ENCODE results near the gene PARD3B.
A peak's percentile ranks its signal among the peaks of the same experiment; 100 is the strongest.

The PARD3B gene

GRCh38 chr2:204672772-204673171, 127.5 kb downstream of the PARD3B start:
- TF ChIP-seq CTCF (conservative IDR thresholded peaks at IDR 0.05; ENCODE audit: low read depth, low read length) = no peak
- H3K4me3 ChIP-seq (ENCODE audit: low read length) = no peak overlapping the region
- no peak for DNase-seq (ENCODE audit: low read depth)

GRCh38 chr2:204673877-204674276, 128.6 kb downstream of the PARD3B start:
- TF ChIP-seq CTCF (conservative IDR thresholded peaks at IDR 0.05; ENCODE audit: low read depth, low read length) = no peak
- DNase-seq (ENCODE audit: low read depth) = no peak
- no peak overlapping the region for H3K4me3 ChIP-seq (ENCODE audit: low read length)

GRCh38 chr2:204678031-204678430, 132.8 kb downstream of the PARD3B start:
- TF ChIP-seq CTCF (conservative IDR thresholded peaks at IDR 0.05; ENCODE audit: low read depth, low read length) = no peak
- DNase-seq (ENCODE audit: low read depth) = no peak
- no peak overlapping the region for H3K4me3 ChIP-seq (ENCODE audit: low read length)

- no peak overlapping the region for H3K4me3 ChIP-seq (ENCODE audit: low read length)
- peak; percentile 75 for DNase-seq (ENCODE audit: low read depth)
- no peak for TF ChIP-seq CTCF (conservative IDR thresholded peaks at IDR 0.05; ENCODE audit: low read depth, low read length)
These were observed 135.3 kb downstream of the PARD3B start for GRCh38 chr2:204680576-204680975.

- TF ChIP-seq CTCF (conservative IDR thresholded peaks at IDR 0.05; ENCODE audit: low read depth, low read length) = no peak
- no peak overlapping the region for H3K4me3 ChIP-seq (ENCODE audit: low read length)
- DNase-seq (ENCODE audit: low read depth) = no peak
These were observed 136.1 kb downstream of the PARD3B start for GRCh38 chr2:204681412-204681811.

GRCh38 chr2:204683384-204683783, 138.1 kb downstream of the PARD3B start:
- TF ChIP-seq CTCF (conservative IDR thresholded peaks at IDR 0.05; ENCODE audit: low read depth, low read length) = no peak
- no peak for DNase-seq (ENCODE audit: low read depth)
- no peak overlapping the region for H3K4me3 ChIP-seq (ENCODE audit: low read length)

- DNase-seq (ENCODE audit: low read depth) = no peak
- H3K4me3 ChIP-seq (ENCODE audit: low read length) = no peak overlapping the region
- TF ChIP-seq CTCF (conservative IDR thresholded peaks at IDR 0.05; ENCODE audit: low read depth, low read length) = no peak
These were observed 141.1 kb downstream of the PARD3B start for GRCh38 chr2:204686406-204686805.

Data from retinal pigment epithelial cell (primary cell).